Fibroblast of the aortic adventitia (primary cell): ENCODE results near the gene GRIK3. TPM values are rescaled to one million over a fixed set of nuclear protein-coding genes. Genes with fewer than 3 reads are reported as not detected.

Experiments
- DNase-seq: peaks from one replicate; pipeline ENCODE4 v3.0.0-alpha.2; 2010; ENCODE audit warnings: low read depth
- H3K4me3 ChIP-seq: 2 replicates; pipeline ENCODE4 v1.5.1; 2011; ENCODE audit warnings: low read depth, mild to moderate bottlenecking, control low read depth, low read length, moderate library complexity
- total RNA-seq: library from RNA; depleted of rRNA; stranded (reverse); fragments of >200 nt; gene quantifications from 2 replicates; pipeline ENCODE4 v1.2.3, GENCODE V29; 2012; ENCODE audit warnings: low replicate concordance
- TF ChIP-seq, protein P1 (sequence below): IDR thresholded peaks from 2 replicates; pipeline ENCODE4 v1.5.1; 2011; ENCODE audit warnings: mild to moderate bottlenecking, low read length, control low read depth, inconsistent platforms; ENCODE audit not compliant: insufficient read depth

GRIK3 gene
- total RNA-seq, 1 donor = not detected

DNA sequence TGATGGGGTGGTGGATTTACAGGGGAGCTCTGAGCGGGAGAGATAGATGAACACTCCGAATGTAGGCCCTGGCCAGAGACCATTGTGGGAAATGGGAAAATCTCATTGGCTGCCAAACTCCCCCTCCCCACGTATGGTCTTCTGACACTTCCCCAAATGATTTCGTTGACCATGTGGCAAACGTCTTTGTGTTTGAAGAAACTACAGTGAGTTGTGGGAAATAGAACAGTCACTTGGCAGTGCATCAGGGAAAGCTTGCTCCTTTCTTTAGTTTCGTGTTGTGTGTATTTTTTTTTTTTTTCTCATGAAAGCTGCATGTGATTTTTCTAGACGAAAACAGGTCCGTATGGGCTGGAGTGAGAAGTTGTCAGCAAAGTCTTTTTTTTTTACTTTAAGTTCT lies 25.0 kb upstream of the GRIK3 start:
- TF ChIP-seq, protein P1, sequence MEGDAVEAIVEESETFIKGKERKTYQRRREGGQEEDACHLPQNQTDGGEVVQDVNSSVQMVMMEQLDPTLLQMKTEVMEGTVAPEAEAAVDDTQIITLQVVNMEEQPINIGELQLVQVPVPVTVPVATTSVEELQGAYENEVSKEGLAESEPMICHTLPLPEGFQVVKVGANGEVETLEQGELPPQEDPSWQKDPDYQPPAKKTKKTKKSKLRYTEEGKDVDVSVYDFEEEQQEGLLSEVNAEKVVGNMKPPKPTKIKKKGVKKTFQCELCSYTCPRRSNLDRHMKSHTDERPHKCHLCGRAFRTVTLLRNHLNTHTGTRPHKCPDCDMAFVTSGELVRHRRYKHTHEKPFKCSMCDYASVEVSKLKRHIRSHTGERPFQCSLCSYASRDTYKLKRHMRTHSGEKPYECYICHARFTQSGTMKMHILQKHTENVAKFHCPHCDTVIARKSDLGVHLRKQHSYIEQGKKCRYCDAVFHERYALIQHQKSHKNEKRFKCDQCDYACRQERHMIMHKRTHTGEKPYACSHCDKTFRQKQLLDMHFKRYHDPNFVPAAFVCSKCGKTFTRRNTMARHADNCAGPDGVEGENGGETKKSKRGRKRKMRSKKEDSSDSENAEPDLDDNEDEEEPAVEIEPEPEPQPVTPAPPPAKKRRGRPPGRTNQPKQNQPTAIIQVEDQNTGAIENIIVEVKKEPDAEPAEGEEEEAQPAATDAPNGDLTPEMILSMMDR = no peak
- no peak overlapping the region for H3K4me3 ChIP-seq
- no peak for DNase-seq

DNA sequence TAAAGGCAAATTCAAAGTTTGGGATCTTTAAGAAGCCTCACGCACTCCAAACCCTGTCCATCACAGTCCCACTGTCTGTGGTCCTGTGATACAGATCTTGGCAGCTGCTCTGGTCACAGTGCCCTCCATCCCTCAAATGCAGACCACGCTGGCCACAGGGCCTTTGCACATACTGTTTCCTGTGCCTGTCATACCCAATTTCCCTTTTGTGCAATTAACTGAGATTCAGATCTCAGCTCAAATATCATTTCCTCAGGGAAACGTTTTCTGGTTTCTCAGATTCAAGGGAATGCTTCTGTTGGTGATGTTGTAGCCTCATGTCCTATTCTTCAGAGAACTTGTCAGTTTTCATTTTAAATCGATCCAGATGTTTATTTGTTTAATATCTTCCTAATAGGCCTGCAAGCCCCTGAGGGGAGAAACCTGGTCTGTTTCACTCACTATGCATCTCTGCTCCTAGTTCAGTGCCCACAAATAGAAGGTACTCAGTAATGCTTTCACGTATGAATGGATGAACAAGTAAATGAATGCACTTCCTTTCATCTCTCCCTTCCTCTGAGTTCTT lies 24.2 kb upstream of the GRIK3 start:
- TF ChIP-seq, protein P1 = no peak
- no peak for DNase-seq

DNA sequence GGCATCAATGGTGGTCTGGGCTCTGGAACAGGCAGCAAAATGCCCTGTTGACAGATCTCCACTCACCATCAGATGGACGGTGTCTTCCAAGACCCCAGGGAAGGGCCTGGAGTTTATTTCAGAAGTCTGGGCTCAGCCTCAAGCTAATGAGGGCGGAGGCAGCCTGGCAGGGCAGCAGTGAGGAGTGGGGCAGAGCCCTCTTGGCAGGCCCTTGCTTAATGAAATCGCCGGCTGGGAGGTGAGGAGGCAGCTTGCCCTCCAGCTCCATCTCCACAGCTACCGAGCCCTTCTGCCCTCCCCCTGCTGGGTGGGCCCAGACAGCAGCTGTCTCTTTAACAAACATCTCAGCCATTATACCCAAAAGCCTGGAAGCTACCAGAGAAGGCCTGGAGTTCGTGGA lies 22.0 kb upstream of the GRIK3 start:
- H3K4me3 ChIP-seq = no peak overlapping the region
- TF ChIP-seq, protein P1 = no peak
- no peak for DNase-seq

More for the DNA sequence above, 24.2 kb upstream of the GRIK3 start:
- H3K4me3 ChIP-seq = no peak overlapping the region

DNA sequence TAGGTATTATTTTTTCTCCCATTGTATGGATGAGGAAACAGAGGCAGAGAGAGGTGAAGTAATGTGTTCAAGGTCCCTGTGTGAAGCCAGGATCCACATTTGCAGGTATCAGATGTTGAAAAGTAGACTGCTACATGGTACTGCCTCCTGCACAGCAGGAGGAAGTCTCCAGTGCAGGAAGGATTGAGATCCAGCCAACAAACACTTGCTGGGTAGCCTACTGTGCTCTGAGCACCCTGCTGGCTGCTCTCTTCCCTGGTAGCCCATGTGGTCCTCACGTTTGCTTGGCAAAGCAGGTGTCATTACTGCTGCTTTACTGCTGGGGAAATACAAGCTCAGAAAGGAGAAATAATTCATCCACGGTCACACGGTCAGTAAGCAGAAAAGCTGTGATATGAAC lies 21.3 kb upstream of the GRIK3 start:
- TF ChIP-seq, protein P1 = no peak
- no peak for DNase-seq
- no peak overlapping the region for H3K4me3 ChIP-seq

DNA sequence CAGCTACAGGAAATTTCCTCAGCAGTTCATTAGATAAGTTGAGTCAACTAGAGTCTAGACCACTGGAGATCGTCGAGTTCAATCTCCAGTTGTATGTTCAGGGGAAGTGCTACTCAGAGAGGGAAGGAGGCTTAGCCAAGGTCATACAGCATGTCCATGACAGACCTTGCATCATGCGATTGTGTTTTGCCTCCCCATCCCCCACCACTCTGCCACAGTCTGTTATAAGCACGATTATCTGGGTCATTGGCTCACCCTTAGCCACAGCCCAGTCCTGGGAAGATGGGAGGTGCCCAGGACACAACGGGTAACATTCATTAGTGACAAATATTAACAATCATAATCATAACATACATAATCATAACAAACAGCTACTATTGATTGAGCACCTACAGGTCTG lies 18.9 kb upstream of the GRIK3 start:
- H3K4me3 ChIP-seq = no peak overlapping the region
- no peak for DNase-seq
- TF ChIP-seq, protein P1 = no peak

DNA sequence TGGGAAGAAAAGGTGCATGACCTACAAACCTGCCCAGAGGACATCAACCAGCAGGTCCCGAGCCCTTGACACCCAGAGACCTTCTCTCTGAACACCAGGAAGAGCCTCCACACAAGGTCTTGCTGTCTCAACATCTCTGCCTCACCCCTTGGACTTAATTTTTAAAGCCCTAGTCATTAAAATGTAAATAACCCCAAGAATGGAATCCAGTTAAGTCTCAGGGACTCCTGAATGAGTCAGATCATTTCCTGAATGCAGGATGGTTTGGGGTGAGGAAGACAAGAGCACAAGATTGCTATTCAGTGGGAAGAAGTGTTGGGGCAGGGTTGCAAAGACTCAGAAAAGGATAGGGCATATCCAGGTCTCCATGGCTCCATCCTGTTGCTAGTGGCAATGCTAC lies 17.8 kb upstream of the GRIK3 start:
- DNase-seq = no peak
- no peak overlapping the region for H3K4me3 ChIP-seq
- TF ChIP-seq, protein P1 = no peak

DNA sequence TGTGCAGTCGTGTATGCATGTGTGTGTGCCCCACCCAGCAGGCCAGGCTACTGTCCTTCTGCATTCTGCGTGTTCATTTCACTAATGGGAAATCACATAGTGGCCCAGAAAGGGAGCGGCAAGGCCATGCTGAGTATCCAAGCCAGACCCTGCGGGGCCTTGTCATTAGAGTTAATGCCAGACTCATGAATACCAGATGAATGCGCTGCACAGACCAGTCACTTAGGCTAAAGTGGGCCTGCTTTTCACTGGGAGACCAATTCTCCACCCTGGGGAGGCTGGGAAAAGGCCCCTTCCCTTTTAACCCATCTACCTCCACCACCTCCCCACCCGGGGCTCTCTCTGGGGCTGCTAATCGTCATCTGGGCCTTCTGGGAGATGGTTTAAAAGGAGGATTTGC lies 17.0 kb upstream of the GRIK3 start:
- TF ChIP-seq, protein P1 = no peak

More for the DNA sequence above, 17.0 kb upstream of the GRIK3 start:
- DNase-seq = no peak
- H3K4me3 ChIP-seq = no peak overlapping the region
